Endodermal cell (in vitro differentiated cells): ENCODE results near the gene MS4A18. TPM values are rescaled to one million over a fixed set of nuclear protein-coding genes. Genes with fewer than 3 reads are reported as not detected.
"Not testable (repeated sequence)": the region's sequence is repeated elsewhere in the genome, so short reads cannot be mapped to it uniquely, and the experiment has no call there.

Experiments
- DNase-seq: peaks from one replicate; pipeline ENCODE4 v3.0.0-alpha.2; 2017
- H3K27ac ChIP-seq: 2 replicates; pipeline ENCODE4 v1.5.1; 2013; ENCODE audit warnings: mild to moderate bottlenecking, low read depth, low read length, moderate library complexity
- H3K27me3 ChIP-seq: 2 replicates; pipeline ENCODE4 v1.6.1; 2013; ENCODE audit warnings: mild to moderate bottlenecking, low read length, moderate library complexity; ENCODE audit not compliant: insufficient read depth, control insufficient read depth, poor library complexity, severe bottlenecking
- H3K36me3 ChIP-seq: 2 replicates; pipeline ENCODE4 v1.7.0; 2013; ENCODE audit warnings: mild to moderate bottlenecking, low read length, moderate library complexity; ENCODE audit not compliant: control insufficient read depth, insufficient read depth
- H3K4me1 ChIP-seq: one replicate; pipeline ENCODE4 v1.7.0; 2013; ENCODE audit warnings: low read length; ENCODE audit not compliant: control insufficient read depth, insufficient read depth
- H3K4me3 ChIP-seq: 2 replicates; pipeline ENCODE4 v1.5.1; 2013; ENCODE audit warnings: mild to moderate bottlenecking, low read length, moderate library complexity
- H3K9ac ChIP-seq: 2 replicates; pipeline ENCODE4 v1.6.1; 2013; ENCODE audit warnings: mild to moderate bottlenecking, low read length, moderate library complexity; ENCODE audit not compliant: poor library complexity, severe bottlenecking; ENCODE audit errors: extremely low read depth
- H3K9me3 ChIP-seq: 2 replicates; pipeline ENCODE4 v1.6.1; 2013; ENCODE audit warnings: mild to moderate bottlenecking, low read length, moderate library complexity; ENCODE audit not compliant: control insufficient read depth
- H3K27ac Mint-ChIP-seq: 2 replicates; pipeline ENCODE4 v1.8.0; 2020; ENCODE audit warnings: mixed read lengths
- H3K27me3 Mint-ChIP-seq: 2 replicates; pipeline ENCODE4 v1.8.0; 2021; ENCODE audit warnings: mild to moderate bottlenecking, mixed read lengths; ENCODE audit not compliant: insufficient read depth
- H3K36me3 Mint-ChIP-seq: 2 replicates; pipeline ENCODE4 v1.8.0; 2020; ENCODE audit warnings: low read depth, mixed read lengths
- H3K4me1 Mint-ChIP-seq: 2 replicates; pipeline ENCODE4 v1.8.0; 2020; ENCODE audit warnings: mixed read lengths
- H3K4me3 Mint-ChIP-seq: 2 replicates; pipeline ENCODE4 v1.8.0; 2020; ENCODE audit warnings: mild to moderate bottlenecking, moderate library complexity, mixed read lengths
- H3K9me3 Mint-ChIP-seq: 2 replicates; pipeline ENCODE4 v1.8.0; 2020; ENCODE audit warnings: mild to moderate bottlenecking, mixed read lengths
- WGBS, 2 experiments: methylation state at CpG; one replicate each; pipeline versions ENCODE4 v1.1.5 to v1.1.7; 2013; ENCODE audit warnings: missing lambda C conversion rate in 2 of 2, mixed read lengths in 1 of 2; ENCODE audit not compliant: insufficient coverage in 1 of 2, insufficient read length in 1 of 2; 5-methylcytosine and 5-hydroxymethylcytosine counted together
- long read RNA-seq, 4 experiments: library from polyadenylated mRNA in 2 of 4; library from RNA in 1 of 4; library from capped mRNA in 1 of 4; stranded (forward) in 3 of 4; unstranded in 1 of 4; transcript quantifications; one replicate each; pipeline ENCODE4 v2.0.0, GENCODE V29; 2020 to 2021; ENCODE audit warnings: inconsistent platforms in 1 of 4
- polyA plus RNA-seq, 2 experiments: library from polyadenylated mRNA; stranded (reverse); fragments of 50-300 nt; gene quantifications; one replicate each; pipeline ENCODE4 v1.2.3, GENCODE V29; 2013
- total RNA-seq, 2 donors: library from RNA; stranded (reverse); fragmentation: NEBNext Ultra II Directional in 1 of 2; extraction: Animal tissue kit (Norgen Biotek cat#: 25700) in 1 of 2; gene quantifications; 2 replicates in 1 of 2; 3 replicates in 1 of 2; pipeline ENCODE4 v1.2.1, GENCODE V29; 2021
- TF ChIP-seq, protein P1 (sequence below): fragments of 200-600 bp; sonication (generic); conservative IDR thresholded peaks from 2 replicates; pipeline ENCODE4 v1.5.0; 2021; ENCODE audit warnings: antibody characterized with exemption, mild to moderate bottlenecking

Gene MS4A18
- not detected for total RNA-seq
- polyA plus RNA-seq (2013, experiment 1 of 2) = not detected
- polyA plus RNA-seq (2013, experiment 2 of 2) = not detected
- long read RNA-seq, experiment 1 = 0 reads
- long read RNA-seq, experiment 2 = 0 reads
- long read RNA-seq, experiment 3 = 0 reads
- long read RNA-seq, experiment 4 = 0 reads

DNA sequence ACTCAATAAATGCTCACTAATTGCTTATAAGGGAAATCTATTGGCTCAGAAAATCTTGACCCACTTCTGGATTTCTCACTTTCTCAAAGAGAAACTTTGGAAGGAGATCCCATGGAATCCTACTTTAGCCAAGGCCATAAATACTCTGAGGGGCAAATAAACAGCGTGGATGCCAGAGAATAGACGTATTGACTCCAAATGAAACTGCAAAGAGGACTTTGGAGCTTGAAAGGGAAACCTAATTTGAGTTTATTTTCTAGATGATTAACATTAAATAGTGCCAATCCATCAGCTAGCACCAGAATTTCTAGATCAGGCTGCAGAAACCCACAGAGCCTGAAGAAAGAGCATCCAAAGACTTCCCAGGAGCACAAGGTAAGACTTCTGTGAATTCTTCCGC lies at the start of gene MS4A18:
TSS of gene MS4A18 (plus strand) at position 301 of the 400 bp plus-strand sequence.
- Histone ChIP-seq H3K27ac (no peak within 1 kb of the TSS), H3K9me3 (no peaks in the 10 kb centered on the region), H3K36me3 (no peaks in the 10 kb centered on the region), H3K9ac (no peak within 1 kb of the TSS), H3K4me1 (no peaks in the 10 kb centered on the region), H3K4me3 (no peak within 1 kb of the TSS), H3K27me3 (peaks cover 5% of the 10 kb centered on the region)
- DNase-seq = no peak
- Mint-ChIP-seq H3K9me3 (no peaks in the 10 kb centered on the region), H3K4me1 (no peaks in the 10 kb centered on the region), H3K27ac (no peak within 1 kb of the TSS), H3K36me3 (no peaks in the 10 kb centered on the region), H3K27me3 (peaks cover 19% of the 10 kb centered on the region), H3K4me3 (no peak within 1 kb of the TSS)
- 95 to 96% methylated on average over 3 of the region's 3 CpGs for WGBS, 2 experiments
- TF ChIP-seq, protein P1, sequence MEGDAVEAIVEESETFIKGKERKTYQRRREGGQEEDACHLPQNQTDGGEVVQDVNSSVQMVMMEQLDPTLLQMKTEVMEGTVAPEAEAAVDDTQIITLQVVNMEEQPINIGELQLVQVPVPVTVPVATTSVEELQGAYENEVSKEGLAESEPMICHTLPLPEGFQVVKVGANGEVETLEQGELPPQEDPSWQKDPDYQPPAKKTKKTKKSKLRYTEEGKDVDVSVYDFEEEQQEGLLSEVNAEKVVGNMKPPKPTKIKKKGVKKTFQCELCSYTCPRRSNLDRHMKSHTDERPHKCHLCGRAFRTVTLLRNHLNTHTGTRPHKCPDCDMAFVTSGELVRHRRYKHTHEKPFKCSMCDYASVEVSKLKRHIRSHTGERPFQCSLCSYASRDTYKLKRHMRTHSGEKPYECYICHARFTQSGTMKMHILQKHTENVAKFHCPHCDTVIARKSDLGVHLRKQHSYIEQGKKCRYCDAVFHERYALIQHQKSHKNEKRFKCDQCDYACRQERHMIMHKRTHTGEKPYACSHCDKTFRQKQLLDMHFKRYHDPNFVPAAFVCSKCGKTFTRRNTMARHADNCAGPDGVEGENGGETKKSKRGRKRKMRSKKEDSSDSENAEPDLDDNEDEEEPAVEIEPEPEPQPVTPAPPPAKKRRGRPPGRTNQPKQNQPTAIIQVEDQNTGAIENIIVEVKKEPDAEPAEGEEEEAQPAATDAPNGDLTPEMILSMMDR = no peak

- not testable (repeated sequence) for H3K4me1 ChIP-seq, H3K4me3 Mint-ChIP-seq, H3K27me3 Mint-ChIP-seq, H3K36me3 Mint-ChIP-seq, H3K27me3 ChIP-seq, H3K4me1 Mint-ChIP-seq, DNase-seq, H3K27ac ChIP-seq, H3K27ac Mint-ChIP-seq, H3K9ac ChIP-seq, H3K36me3 ChIP-seq
- peaks cover 61% of the 10 kb centered on the region for H3K9me3 Mint-ChIP-seq
- Histone ChIP-seq H3K9me3 (peaks cover 63% of the 10 kb centered on the region), H3K4me3 (peak overlapping the region; percentile 27)
- 90 to 100% methylated on average over 2 of the region's 2 CpGs for WGBS, 2 experiments
Measured at GRCh38 chr11:60678231-60678630, 46.3 kb upstream of the MS4A18 start.

DNA sequence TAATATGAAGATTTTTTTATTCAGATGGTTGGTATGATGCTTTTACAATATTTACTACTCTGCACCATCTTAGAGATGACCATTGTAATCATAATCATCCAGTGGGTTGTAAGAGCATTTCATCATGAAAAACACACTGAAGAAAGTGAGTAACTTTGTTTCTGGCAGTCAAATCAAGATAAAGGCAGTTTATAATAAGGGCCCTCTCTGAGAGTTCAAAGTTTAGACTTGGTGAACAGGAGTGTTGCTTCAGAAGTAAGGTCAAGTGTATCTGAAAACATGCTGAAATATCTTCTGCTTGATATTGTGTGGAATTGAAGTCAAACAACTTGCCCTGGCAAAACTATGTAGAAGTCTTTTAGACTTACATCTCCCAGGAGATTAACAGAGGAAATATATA lies 44.6 kb upstream of the MS4A18 start:
- H3K9me3 ChIP-seq = peaks cover 54% of the 10 kb centered on the region
- Mint-ChIP-seq H3K27ac (no peak overlapping the region), H3K27me3 (peaks cover 3% of the 10 kb centered on the region), H3K4me3 (no peak overlapping the region), H3K4me1 (no peaks in the 10 kb centered on the region), H3K9me3 (peaks cover 55% of the 10 kb centered on the region), H3K36me3 (peaks cover 3% of the 10 kb centered on the region)
- no peaks in the 10 kb centered on the region for H3K27me3 ChIP-seq
- H3K27ac ChIP-seq = no peak overlapping the region
- no peaks in the 10 kb centered on the region for H3K4me1 ChIP-seq
- no peak overlapping the region for H3K9ac ChIP-seq
- TF ChIP-seq, protein P1 = no peak
- H3K36me3 ChIP-seq = no peaks in the 10 kb centered on the region
- DNase-seq = no peak
- H3K4me3 ChIP-seq = no peak overlapping the region
